ENCODE results near the gene DDHD1. TPM values are rescaled to one million over a fixed set of nuclear protein-coding genes. Genes with fewer than 3 reads are reported as not detected.

Gene DDHD1
- total RNA-seq, 1 experiment from 2014 or later, result 10.6 TPM

- ChIA-PET CTCF (interaction anchor here (0.8 kb wide), 1 partner anchor 92 kb away, joined by 3 read pairs; no protein-coding TSS in a partner anchor), POLR2A (ENCODE audit: unreplicated experiment) (interaction anchor here (0.6 to 0.9 kb wide), 3 partner anchors 27 to 251 kb away, joined by 3 to 5 read pairs (median 5); no protein-coding TSS in a partner anchor)
- Histone ChIP-seq H3K9ac (ENCODE audit: low read length) (no peak overlapping the region), H2AFZ (ENCODE audit: low read length) (no peak overlapping the region), H3K4me1 (ENCODE audit: insufficient read depth, low read length) (peaks cover 5% of the 10 kb centered on the region; the same call in 1 of the 2 replicates), H3K9me3 (ENCODE audit: low read length) (no peaks in the 10 kb centered on the region), H3K27me3 (ENCODE audit: low read length) (no peaks in the 10 kb centered on the region), H3K79me2 (ENCODE audit: low read length) (no peaks in the 10 kb centered on the region), H3K9me2 (replicated peaks; ENCODE audit: low read length) (no peaks in the 10 kb centered on the region), H3K4me2 (ENCODE audit: low read length) (no peak overlapping the region), H3F3A (ENCODE audit: low read length, unreplicated experiment) (no peaks in the 10 kb centered on the region), H3K27ac (ENCODE audit: low read length) (no peak overlapping the region), H3K36me3 (ENCODE audit: low read depth, low read length) (0 out of 2 replicates have a peak, but pooled peaks cover 3% of the 10 kb centered on the region), H3K4me3 (ENCODE audit: low read length) (no peak overlapping the region), H4K20me1 (ENCODE audit: low read length) (no peaks in the 10 kb centered on the region)
- BruUV-seq (replicated peaks), result no TSS peak
- DNase-seq (no peak), ATAC-seq (peak; percentile 76)
- intact Hi-C loops (cut with micrococcal nuclease), result no loop called here
- no peak for TF ChIP-seq EZH2phosphoT487 (IDR thresholded peaks at IDR 0.05; ENCODE audit: borderline replicate concordance, low read length)
- TF ChIP-seq EZH2 (IDR thresholded peaks at IDR 0.05; ENCODE audit: low read length, unreplicated experiment), result no peak
- TF ChIP-seq CTCF (conservative IDR thresholded peaks at IDR 0.05; ENCODE audit: low read depth, low read length), result no peak
Measured at GRCh38 chr14:53060046-53060445, 93.1 kb downstream of the DDHD1 start.

- H3K4me2 ChIP-seq (ENCODE audit: low read length), result no peak overlapping the region
- ATAC-seq (peak; percentile 95), DNase-seq (peak; percentile 78)
- no peaks in the 10 kb centered on the region for H4K20me1 ChIP-seq (ENCODE audit: low read length)
- H3K9me2 ChIP-seq (replicated peaks; ENCODE audit: low read length), result no peaks in the 10 kb centered on the region
- TF ChIP-seq EZH2 (IDR thresholded peaks at IDR 0.05; ENCODE audit: low read length, unreplicated experiment) (no peak), CTCF (conservative IDR thresholded peaks at IDR 0.05; ENCODE audit: low read depth, low read length) (peak; percentile 94)
- BruUV-seq (replicated peaks), result no TSS peak
- no peak overlapping the region for H2AFZ ChIP-seq (ENCODE audit: low read length)
- H3K36me3 ChIP-seq (ENCODE audit: low read depth, low read length), result no peaks in the 10 kb centered on the region
- H3K4me3 ChIP-seq (ENCODE audit: low read length), result no peak overlapping the region
- H3K4me1 ChIP-seq (ENCODE audit: insufficient read depth, low read length), result peaks cover 1% of the 10 kb centered on the region; the same call in 1 of the 2 replicates
- no peaks in the 10 kb centered on the region for H3K9me3 ChIP-seq (ENCODE audit: low read length)
- H3K27ac ChIP-seq (ENCODE audit: low read length), result no peak overlapping the region
- no peaks in the 10 kb centered on the region for H3K79me2 ChIP-seq (ENCODE audit: low read length)
- ChIA-PET CTCF (interaction anchor here (0.6 kb wide), 1 partner anchor 132 kb away, joined by 3 read pairs; no protein-coding TSS in a partner anchor), POLR2A (ENCODE audit: unreplicated experiment) (interaction anchor here (0.5 kb wide), 1 partner anchor 107 kb away, joined by 3 read pairs; no protein-coding TSS in a partner anchor)
- H3K9ac ChIP-seq (ENCODE audit: low read length), result no peak overlapping the region
- intact Hi-C loops (cut with micrococcal nuclease), result loop anchor here (1.0 to 5.0 kb wide), 6 partner anchors 33 to 1293 kb away; partner anchors contain the start of gene DDHD1
- H3K27me3 ChIP-seq (ENCODE audit: low read length), result no peaks in the 10 kb centered on the region
- no peaks in the 10 kb centered on the region for H3F3A ChIP-seq (ENCODE audit: low read length, unreplicated experiment)
Measured at GRCh38 chr14:53055003-53055402, 98.1 kb downstream of the DDHD1 start.

GRCh38 chr14:53054457-53054856, 98.7 kb downstream of the DDHD1 start:
- Histone ChIP-seq H4K20me1 (ENCODE audit: low read length) (no peaks in the 10 kb centered on the region), H3K79me2 (ENCODE audit: low read length) (no peaks in the 10 kb centered on the region), H3K4me2 (ENCODE audit: low read length) (no peak overlapping the region), H3K4me1 (ENCODE audit: insufficient read depth, low read length) (no peaks in the 10 kb centered on the region), H2AFZ (ENCODE audit: low read length) (no peak overlapping the region), H3K36me3 (ENCODE audit: low read depth, low read length) (no peaks in the 10 kb centered on the region), H3K9ac (ENCODE audit: low read length) (no peak overlapping the region), H3K9me3 (ENCODE audit: low read length) (no peaks in the 10 kb centered on the region), H3K4me3 (ENCODE audit: low read length) (no peak overlapping the region), H3F3A (ENCODE audit: low read length, unreplicated experiment) (no peaks in the 10 kb centered on the region), H3K27ac (ENCODE audit: low read length) (no peak overlapping the region), H3K27me3 (ENCODE audit: low read length) (no peaks in the 10 kb centered on the region), H3K9me2 (replicated peaks; ENCODE audit: low read length) (no peaks in the 10 kb centered on the region)
- TF ChIP-seq CTCF (conservative IDR thresholded peaks at IDR 0.05; ENCODE audit: low read depth, low read length) (no peak), EZH2 (IDR thresholded peaks at IDR 0.05; ENCODE audit: low read length, unreplicated experiment) (no peak), EZH2phosphoT487 (IDR thresholded peaks at IDR 0.05; ENCODE audit: borderline replicate concordance, low read length) (no peak)
- ChIA-PET POLR2A (ENCODE audit: unreplicated experiment) (interaction anchor here (0.5 kb wide), 1 partner anchor 106 kb away, joined by 3 read pairs; no protein-coding TSS in a partner anchor), CTCF (interaction anchor here (0.6 kb wide), 2 partner anchors 10 to 94 kb away, joined by 4 to 7 read pairs; no protein-coding TSS in a partner anchor)
- ATAC-seq (0 out of 2 replicates have a peak, but pooled peaks have one; percentile 18), DNase-seq (peak; percentile 17)
- BruUV-seq (replicated peaks), result no TSS peak
- intact Hi-C loops (cut with micrococcal nuclease), result no loop called here
